Erythroblast (primary cell): ENCODE measurements around the gene EXOC6B.

Experiments
- DNase-seq, 2 experiments: peaks; one replicate each; lab custom pipeline; 2025; lab: John Stamatoyannopoulos, UW
- GATA1 ChIP-seq: IDR thresholded peaks from 2 replicates; pipeline ENCODE4 v1.6.1; 2011; ENCODE audit warnings: low read depth, mild to moderate bottlenecking, control low read depth, low read length, moderate library complexity
- POLR2A ChIP-seq: IDR thresholded peaks from 2 replicates; pipeline ENCODE4 v1.6.1; 2011; ENCODE audit warnings: mild to moderate bottlenecking, low read length

The EXOC6B gene

DNA sequence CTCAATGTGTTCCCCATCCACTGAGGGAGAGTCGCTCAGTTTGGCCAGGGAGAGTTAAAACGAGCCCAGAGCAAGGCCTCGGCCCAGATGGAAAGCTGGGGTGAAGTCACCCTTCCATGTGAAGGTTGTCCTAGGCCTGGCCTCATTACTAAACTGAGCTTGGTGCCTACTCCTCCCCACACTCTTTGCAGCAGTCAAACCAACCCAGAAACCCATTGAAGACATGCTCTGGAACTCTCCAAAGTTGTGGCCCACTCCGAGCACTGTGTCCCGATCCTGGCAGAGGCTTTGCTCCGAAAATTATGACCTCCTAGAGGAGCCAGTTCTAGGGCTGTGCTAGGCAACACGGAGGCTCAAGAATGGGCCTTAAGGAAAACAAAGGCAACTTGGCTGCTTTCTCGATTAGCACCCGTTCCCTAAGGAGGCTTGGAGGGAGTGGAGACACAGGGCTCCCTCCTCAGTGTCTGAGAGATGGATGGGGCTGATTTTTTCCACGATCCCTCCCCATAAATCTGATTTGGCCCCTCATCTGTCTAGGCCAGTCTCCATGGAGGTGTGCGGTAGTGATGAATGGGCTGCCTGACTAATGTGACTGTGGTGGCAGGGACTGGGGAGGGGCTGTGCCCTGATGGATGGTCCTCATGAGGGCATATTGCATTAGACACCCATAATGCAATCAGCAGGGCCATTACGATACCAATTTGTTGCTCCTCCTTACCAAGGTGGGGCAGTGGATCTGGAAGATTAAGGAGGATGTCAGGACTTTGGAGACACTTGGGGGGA lies 666.4 kb downstream of the EXOC6B start:
- DNase-seq, result no peak
- TF ChIP-seq GATA1 (no peak), POLR2A (no peak)

- no peak for DNase-seq
- TF ChIP-seq GATA1, result no peak
- TF ChIP-seq POLR2A, result no peak
Observed at GRCh38 chr2:72157871-72158771, 667.7 kb downstream of the EXOC6B start.

DNA sequence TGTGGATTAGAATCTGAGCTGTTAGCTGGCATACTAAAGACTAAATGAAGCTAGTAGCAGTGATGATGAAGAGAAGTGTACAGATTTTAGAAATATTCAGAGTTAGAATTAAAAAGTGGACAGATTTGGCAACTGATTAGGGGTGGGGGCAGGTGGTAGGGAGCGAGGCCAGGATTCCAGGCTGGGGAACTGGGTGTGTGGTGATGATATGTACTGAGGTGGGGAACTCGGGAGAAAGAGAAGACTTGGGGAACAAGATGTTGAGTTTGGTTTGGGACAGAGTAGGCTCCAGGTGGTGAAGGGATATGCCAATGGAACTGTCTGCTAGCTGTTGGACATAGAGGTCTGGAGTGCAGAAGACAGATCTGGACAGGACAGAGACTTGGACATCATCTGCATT lies 669.0 kb downstream of the EXOC6B start:
- TF ChIP-seq POLR2A (no peak), GATA1 (no peak)
- no peak for DNase-seq

GRCh38 chr2:72155737-72156136 lies 670.1 kb downstream of the EXOC6B start:
- TF ChIP-seq POLR2A, result no peak
- TF ChIP-seq GATA1, result no peak
- DNase-seq, result no peak

DNA sequence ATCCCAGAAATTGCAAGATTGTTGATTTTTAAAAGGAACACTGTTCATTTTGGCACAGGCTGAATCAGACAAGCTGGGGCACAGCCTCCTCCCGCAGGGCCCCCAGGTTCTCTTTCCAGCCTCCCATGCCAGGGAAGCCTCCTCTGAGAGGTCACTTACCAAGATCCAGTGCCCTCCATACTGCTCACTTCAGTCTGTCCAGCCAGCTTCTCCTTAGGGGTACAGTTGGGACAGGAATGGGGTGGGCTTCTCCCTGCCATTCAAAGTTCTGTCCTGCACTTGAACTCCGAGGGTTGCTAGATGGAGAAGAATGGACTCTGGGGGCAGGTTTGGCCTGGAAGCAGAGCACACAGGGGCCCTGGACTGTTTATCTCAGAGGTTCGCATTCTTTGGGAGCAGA lies 670.7 kb downstream of the EXOC6B start:
- no peak for TF ChIP-seq GATA1
- TF ChIP-seq POLR2A, result no peak
- DNase-seq, result no peak

DNA sequence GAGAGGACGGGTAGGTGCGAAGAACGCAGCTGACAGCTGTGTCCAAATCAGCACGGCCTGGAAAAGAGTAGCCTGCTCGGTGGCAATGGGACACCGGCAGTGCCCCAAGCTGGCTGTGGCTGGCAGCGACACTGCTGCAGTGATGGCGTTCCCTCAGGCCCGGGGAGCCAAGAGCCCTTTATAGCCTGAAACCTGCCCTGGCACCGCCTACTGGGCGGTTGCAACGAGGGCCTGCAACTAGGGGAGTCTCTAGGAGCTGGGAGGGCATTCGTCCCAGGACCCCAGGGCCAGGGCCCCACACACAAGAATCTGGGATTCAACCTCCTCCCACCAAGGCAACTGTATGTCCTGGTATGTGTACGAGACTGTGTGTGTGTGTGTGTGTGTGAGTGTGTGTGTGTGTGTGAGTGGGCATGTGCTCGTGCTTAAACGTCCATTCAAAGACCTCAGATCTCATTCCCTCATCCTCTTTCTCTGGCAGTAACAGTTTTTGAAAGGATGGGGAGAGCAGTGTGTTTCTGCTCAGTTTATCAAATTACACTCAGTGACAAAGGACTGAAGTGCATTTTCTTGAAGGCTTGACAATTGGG lies 671.4 kb downstream of the EXOC6B start:
- no peak for DNase-seq
- TF ChIP-seq POLR2A (no peak), GATA1 (no peak)

DNA sequence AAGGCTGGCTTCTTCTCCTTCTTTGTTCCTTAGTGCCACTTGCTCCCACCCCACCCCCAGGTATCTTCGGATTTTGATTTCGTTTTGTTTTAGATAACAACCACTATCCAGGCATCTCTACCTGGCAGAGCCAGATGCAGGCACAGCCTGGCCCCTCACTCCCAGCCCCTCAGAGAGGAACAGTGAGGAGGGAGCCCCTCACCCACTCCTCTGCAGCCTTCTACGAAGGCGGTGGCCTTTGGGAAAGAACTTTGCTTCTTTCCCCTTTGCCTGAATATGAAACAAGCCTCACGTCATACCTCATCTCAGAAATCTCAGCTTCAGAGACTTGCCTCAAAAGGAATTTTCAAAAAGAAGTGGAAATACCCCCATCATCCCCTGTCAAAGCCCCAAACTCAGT lies 671.9 kb downstream of the EXOC6B start:
- TF ChIP-seq GATA1, result no peak
- no peak for TF ChIP-seq POLR2A
- DNase-seq, result no peak

DNA sequence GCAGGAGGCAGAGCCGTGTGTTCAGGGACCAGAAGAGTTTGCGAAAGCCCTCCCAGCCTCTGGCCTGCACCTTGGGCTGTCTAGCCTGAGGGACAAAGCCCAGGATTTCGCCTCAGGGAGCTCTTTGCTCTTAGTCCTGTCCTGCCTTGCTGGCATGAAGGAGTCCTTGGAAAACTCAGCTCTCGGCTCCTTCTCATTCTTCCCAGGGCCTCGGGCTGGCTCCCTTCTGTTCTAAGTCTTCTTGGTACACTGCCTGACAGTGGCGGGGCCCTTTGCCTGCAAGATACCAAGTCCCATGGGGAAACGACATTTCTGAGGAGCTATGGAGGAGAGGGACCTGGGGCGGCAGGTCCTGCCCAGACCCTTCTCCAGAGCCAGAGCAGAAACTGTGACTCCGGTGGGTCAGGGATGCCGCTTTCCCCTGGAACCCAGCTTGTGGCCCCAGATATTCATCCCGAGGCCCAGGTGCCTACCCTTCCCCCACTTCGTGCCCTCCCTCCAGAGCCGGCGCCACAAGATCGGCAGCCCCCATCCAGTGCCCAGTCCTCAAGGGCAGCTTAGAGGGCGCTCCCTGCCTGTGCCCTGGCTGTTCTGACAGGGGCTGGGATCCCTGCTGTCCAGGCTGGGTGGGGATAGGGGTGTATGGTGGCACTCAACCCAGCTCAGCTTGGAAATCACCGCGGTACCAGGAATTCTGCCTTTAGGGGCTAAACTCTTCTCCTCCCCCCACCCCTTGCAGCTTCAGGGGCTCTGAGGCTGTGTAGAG lies 672.6 kb downstream of the EXOC6B start:
- TF ChIP-seq GATA1 (no peak), POLR2A (no peak)
- no peak for DNase-seq

DNA sequence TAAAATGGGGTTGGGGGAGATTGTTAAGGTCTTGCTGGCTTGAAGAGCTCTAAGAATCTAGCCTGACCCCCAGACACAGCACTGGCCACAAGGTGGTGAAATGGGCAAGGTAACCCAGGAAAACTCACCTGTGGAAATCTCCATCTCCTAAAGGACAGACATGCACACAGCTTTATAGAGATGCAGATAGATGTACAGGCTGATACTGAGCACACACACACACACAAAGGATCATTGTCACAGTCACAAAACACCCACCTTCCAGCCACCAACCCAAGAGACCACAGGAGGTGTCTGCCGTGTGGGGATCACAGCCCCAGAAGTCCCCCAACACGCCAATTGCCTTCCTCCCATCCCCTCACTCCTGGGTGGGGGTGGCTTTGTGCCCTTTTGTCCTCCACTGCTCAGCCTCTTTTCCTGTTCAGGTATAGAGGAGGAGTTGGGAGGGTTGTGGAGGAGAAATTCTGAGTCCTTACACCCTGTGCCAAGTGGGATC lies 674.9 kb downstream of the EXOC6B start:
- TF ChIP-seq POLR2A (no peak), GATA1 (no peak)
- no peak for DNase-seq

GRCh38 chr2:72150157-72150860 lies 675.5 kb downstream of the EXOC6B start:
- TF ChIP-seq GATA1, result no peak
- TF ChIP-seq POLR2A, result no peak
- DNase-seq, result peak; percentile 62 to 77

DNA sequence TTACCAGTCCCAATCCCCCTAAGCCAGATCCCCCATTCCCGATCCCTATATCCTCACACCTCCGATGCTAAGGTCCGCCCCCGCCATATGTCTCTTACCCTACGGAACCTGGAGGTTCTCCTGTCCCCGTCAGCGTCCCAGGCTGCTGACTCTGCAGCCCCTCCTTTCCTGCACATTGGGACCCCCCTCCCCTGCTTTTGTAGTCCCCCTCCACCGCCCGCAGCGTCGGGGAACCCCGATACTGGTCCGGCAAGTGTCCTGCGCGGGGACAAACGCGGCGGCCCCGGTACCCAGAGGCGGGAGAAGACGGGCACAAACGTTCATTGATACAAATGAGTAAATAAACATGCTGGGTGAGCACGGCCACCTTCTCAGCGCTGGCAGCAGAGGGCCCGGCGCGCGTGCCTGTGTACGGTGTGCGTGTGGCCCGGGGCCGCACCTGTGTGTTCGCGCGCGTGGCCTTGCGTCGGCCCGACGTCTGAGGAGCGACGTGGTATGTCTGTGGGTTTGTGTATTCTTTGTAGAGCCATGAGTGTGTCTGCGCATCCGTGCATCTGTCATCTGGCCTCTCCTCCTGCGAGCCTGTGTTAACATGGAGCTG lies 676.2 kb downstream of the EXOC6B start:
- TF ChIP-seq POLR2A, result no peak
- TF ChIP-seq GATA1, result no peak
- no peak for DNase-seq
